ENCODE data around the gene TUBD1.
A peak's percentile ranks its signal among the peaks of the same experiment; 100 is the strongest.
"Not testable (repeated sequence)": the region's sequence is repeated elsewhere in the genome, so short reads cannot be mapped to it uniquely, and the experiment has no call there.

The TUBD1 gene, protein sequence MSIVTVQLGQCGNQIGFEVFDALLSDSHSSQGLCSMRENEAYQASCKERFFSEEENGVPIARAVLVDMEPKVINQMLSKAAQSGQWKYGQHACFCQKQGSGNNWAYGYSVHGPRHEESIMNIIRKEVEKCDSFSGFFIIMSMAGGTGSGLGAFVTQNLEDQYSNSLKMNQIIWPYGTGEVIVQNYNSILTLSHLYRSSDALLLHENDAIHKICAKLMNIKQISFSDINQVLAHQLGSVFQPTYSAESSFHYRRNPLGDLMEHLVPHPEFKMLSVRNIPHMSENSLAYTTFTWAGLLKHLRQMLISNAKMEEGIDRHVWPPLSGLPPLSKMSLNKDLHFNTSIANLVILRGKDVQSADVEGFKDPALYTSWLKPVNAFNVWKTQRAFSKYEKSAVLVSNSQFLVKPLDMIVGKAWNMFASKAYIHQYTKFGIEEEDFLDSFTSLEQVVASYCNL

DNA sequence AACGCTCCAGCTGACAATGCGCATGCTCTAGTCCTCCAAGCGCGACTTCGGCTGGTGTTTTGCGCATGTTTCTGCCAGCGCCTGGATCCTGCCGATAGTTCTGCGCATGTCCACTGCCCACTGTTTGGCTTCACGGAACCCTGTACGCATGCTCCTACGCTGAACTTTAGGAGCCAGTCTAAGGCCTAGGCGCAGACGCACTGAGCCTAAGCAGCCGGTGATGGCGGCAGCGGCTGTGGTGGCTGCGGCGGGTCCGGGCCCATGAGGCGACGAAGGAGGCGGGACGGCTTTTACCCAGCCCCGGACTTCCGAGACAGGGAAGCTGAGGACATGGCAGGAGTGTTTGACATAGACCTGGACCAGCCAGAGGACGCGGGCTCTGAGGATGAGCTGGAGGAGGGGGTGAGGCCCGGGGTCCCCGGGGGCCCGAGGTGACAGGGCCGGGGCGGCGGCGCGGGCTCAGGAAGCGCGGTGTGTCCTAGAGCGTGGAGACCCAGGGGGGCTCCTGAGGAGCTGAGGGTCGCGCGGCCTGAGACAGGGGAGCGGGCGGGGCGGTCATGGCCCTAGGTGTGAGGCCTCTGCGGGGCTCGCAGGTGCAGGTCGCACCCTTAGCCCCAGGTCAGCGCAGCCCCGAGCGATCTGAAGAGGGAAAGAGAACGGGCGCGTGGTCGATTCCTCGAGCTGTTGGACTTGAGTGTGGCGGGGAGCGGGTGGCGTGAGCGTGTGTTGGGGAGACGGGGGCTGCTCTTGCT lies at the start of gene TUBD1, which contains the start of gene RPS6KB1:
Gene TUBD1 (minus strand): TSS at position 20 of the 752 bp plus-strand sequence. CDS start 1,941 bp downstream, outside the sequence.
Gene RPS6KB1 (plus strand): TSS at position 198 of the 752 bp plus-strand sequence. CDS start 64 bp downstream, at position 262.
- no peak for DNase-seq

DNA sequence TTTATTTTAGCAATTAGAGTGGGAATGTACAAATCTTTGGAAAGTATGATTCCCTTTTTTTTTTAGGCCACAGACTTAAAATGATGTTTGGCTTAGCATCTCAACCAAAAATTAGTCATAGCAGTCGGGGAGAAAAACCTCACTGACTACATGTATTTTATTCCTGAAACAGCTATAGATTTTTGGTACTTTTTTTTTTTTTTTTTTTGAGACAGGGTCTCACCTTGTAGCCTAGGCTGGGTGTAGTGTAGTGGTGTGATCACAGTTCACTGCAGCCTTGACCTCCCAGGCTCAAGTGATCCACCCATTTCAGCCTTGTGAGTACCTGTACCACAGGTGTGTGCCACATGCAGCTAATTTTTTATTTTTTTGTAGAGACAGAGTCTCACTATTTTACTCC lies 48.4 kb upstream of the TUBD1 start:
- no peak for DNase-seq

DNA sequence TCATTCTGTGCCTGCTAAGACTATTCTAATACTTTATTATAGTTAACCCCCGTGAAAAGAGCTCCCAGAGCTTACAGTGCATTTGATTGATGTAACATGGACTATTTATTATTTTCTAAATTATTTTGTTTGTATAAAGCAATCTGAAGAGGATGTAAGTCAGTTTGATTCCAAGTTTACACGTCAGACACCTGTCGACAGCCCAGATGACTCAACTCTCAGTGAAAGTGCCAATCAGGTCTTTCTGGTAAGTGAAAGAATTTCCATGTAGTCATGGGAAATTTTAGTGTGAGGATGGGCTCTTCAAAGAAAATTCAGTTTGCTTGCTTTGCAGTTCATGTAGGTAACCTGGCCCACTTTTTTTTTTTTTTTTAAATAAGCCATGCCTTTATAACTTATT lies 48.0 kb upstream of the TUBD1 start:
- DNase-seq, result not testable (repeated sequence)

DNA sequence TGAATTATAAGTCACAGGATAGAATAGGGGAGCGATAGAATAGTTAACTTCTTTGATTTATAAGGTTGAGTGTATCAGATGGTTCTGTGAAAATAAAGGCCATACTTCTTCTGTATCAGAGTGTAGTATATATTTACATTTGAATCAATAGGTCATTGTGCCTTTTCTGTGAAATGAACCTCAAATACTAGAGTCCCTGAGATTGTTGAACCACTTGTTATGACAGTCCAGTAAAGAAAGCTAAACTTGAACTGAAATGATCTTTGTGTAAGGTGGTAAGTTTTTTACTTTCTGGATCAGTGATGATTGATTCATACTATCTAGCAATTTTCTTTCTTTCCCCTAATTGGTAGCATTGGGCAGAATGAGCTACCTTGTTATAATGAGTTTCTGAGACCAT lies 40.6 kb upstream of the TUBD1 start:
- not testable (repeated sequence) for DNase-seq

DNA sequence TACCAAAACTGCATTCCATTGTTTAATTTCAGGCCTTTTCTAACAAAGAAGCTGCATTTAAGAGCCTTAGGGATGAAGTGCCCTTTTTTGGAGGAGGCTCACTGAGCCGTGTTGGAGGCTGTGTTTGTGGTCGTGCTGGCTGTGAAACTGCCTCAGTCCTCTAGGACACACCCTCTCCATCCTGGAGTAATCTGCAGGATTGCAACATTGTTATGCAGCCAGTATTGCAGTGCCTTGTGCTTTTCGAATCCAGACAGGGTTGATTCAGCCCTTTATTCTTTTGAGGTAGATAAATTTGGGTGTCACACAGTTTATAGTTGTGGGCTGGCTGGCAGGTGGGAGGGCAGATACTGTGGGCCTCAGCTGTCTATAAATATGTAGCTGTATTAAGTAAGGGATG lies 38.0 kb upstream of the TUBD1 start:
- DNase-seq, result not testable (repeated sequence)

DNA sequence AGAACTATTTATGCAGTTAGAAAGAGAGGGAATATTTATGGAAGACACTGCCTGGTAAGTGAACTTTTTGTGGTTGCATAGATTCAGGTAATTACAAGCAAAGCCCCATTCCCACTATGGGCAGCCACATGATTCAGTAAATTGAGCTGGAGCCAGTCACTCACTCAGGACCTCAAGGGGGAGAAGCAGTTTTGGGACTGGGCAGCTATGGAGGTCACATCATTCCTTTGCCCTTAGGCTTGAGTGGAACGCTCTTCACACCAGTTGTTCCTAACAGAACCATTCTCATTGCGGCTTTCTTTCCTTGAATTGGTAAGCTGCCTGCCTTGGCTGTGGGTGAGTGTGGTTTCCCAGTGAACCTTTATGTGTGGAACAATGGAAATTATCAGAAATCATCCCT lies 37.4 kb upstream of the TUBD1 start:
- not testable (repeated sequence) for DNase-seq

DNA sequence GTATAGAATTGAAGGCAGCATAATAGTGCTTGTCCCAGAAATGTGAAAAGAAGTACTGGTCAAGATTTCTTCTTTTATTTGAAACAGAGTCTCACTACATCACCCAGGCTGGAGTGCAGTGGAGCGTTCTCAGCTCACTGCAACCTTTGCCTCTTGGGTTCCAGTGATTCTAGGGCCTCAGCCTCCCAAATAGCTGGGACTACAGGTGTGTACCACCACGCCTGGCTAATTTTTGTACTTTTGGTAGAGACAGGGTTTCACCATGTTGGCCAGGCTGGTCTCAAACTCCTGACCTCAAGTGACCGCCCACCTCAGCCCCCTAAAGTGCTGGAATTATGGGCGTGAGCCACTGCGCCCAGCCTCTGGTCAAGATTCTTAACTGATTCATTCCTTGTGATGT lies 27.9 kb upstream of the TUBD1 start:
- DNase-seq, result not testable (repeated sequence)

DNA sequence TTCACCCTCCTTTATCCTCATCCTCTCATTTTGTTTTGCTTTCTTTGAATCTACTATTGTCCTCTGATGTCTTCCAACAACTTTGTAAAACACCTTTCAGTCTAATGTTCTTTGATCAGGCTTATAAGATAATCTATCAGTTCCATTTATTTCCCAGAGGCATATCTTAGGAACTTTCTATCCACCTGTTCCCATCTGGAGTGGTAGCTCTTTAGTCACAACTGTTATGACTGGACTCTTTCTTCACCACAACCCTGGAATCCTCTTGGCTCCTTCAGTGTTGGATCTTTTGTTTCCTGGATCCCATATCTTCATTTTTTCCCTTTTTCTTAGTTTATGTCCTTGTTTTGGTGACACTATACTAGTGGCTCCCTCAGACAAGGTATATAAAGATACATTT lies 23.7 kb upstream of the TUBD1 start:
- DNase-seq, result no peak

DNA sequence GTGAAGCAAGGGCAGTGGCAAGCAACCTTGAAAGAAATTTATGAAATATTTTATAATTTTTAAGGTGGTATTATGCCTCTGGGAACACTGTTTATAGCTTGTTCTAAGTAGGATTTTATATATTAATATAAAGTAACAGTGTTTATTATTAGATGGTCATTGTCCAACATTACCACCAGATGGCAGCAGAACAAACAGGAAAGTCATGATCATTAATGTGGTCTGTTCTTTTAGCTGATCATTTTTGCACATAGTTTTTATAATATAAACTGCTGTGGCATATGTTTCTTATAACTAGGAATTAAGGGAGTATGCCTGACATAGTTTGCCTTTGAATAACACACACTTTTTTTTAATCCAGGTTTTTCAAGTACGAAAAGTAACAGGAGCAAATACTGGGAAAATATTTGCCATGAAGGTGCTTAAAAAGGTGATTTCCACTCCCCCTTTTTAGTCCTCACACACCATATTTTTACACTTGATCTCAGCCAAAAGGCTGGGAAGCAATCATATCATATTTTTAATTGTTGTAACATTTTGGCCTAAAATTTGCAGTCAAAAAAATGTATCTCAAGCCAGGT lies 21.6 kb upstream of the TUBD1 start:
- peak; percentile 28 for DNase-seq

DNA sequence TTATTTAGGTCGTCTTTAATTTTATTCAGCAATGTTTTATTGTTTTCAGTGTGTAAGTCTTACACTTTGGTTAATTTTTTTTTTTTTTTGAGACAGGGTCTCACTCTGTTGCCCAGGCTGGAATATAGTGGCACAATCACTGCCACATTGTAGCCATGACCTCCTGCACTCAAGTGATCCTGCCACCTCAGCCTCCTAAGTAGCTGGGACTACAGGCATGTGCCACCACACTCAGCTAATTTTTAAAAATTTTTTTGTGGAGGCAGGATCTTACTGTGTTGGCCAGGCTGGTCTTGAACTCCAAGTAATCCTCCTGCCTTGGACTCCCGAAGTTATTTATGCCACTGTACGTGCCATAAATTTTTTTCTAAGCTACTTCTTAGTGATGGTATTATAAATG lies 14.7 kb upstream of the TUBD1 start:
- no peak for DNase-seq

DNA sequence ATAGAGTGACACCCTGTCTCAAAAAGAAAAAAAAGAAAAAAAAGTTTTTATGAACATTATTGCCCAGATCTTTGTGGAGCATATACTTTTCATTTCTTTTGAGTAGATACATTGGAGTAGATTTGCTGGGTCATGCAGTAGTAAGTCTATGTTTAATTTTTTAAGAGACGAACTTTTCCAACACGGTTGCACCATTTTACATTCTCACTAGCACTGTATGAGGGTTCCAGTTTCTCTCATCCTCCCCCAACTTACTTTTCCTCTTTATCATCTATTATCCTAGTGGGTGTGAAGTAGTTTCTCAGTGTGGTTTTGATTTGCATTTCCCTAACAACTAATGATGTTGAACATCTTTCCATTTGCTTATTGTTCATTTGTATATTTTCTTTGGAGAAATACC lies 10.7 kb upstream of the TUBD1 start:
- DNase-seq, result no peak

DNA sequence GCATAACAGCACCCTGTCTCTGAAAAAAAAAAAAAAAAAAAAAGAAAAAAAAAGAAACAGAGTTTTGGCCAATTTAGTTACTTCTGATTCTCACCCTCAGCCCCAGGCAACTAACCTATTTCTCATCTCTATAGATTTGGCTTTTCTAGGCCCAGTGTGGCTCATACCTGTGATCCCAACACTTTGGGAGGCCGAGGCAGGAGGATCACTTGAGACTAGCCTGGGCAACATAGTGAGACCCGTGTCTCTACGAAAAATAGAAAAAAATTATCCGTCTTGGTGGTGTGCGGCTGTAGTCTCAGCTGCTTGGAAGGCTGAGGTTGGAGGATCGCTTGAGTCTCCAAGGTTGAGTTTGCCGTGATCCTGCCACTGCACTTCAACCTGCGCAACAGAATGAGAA lies 8.9 kb upstream of the TUBD1 start:
- DNase-seq, result no peak

DNA sequence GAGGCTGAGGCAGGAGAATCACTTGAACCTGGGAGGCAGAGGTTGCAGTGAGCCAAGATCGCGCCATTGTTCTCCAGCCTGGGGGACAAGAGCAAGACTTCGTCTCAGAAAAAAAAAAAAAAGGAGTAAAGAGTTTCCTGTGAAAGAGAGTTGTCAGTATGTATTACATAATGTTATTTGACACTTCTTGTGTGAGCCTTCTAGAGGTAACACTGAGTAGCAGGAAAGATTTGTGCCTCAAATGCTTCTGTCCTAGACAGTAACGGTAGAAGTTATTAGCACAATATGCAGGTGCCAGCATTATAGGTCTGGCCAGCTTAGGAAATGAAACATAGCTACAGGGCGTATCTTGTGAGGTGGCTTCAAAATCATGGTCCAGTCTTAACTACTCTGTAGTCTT lies 6.4 kb upstream of the TUBD1 start:
- no peak for DNase-seq

DNA sequence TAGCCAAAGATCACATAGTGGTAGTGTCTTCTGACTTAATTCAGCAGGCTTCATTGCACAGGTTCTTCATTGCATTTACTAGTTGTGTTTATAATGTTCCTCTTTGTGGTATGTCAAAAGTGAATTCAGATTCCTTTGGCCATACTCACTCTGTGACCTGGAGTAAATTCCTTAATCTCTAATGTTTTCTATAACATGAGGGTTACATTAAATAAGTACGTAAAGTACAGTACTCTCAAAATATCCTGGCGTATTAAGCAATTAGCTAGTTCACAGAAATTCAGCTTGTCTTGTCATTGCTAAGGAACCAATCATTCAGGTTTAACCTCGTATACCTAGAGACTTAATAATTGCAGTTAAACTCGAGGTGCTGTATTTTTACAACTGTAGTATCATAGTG lies 4.3 kb upstream of the TUBD1 start:
- no peak for DNase-seq

DNA sequence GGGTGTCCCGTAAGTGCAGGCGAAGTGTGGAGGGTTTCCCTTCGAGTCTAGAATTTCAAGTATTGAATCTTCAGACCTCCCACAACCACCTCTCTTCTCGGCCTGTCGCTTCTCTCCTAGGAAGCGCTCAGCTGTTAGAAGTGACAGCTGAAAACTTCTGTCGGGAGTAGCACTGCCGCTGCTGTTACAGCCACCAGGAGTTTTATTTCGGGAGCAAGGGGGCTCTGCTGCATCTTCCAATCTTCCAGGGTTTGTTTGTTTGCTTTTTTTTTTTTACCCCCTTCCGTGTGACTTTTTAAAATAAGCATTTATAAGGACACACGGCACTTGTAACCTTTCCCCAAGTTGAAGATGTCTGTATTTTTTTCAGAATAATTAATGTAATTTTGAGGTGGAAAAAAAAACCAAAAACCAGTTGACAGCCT lies 945 bp upstream of the TUBD1 start:
- no peak for DNase-seq

DNA sequence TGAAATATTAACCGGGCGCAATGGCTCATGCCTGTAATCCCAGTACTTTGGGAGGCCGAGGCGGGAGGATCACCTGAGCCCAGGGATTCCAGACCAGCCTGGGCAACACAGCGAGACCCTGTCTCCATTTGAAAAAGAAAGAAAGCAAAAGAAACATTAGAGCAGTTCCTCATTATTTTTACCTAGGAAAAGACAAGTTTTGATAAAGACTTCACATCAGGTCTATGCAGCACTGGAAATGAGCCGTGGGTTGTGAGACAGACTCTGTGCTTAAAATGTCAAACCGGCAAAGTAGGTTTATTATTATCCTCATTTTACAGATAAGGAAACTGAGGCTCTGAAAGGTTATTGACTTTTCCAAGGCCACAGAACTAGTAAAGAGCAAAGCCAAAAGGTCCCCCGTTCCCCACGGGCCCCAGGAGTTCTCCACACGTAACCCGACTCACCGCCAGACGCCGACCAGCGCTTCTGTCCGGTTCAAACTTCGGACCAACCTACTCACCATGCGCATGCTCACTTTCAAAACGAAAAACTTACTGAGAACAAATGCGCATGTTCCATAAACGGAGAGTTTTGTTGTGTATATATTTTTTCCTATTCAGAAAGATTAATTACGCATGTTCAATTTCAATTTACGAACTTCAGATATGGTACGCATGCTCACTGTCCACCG lies 356 bp downstream of the TUBD1 start:
- DNase-seq, result peak; percentile 98

DNA sequence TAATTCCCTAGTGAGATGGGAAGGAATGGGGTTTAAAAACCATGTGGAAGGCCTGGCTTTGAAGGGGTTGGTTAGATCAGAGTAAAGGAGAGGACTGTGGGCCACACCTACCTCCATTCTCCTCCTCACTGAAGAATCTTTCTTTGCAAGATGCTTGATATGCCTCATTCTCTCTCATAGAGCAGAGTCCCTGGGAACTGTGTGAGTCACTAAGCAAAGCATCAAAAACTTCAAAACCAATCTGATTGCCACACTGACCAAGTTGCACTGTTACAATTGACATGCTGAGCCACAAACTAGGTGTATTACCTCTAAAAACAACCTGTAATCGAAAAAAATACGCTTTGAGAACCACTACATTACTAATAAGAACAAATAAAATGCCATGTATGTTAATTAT lies 2.0 kb downstream of the TUBD1 start:
- DNase-seq, result peak; percentile 2

DNA sequence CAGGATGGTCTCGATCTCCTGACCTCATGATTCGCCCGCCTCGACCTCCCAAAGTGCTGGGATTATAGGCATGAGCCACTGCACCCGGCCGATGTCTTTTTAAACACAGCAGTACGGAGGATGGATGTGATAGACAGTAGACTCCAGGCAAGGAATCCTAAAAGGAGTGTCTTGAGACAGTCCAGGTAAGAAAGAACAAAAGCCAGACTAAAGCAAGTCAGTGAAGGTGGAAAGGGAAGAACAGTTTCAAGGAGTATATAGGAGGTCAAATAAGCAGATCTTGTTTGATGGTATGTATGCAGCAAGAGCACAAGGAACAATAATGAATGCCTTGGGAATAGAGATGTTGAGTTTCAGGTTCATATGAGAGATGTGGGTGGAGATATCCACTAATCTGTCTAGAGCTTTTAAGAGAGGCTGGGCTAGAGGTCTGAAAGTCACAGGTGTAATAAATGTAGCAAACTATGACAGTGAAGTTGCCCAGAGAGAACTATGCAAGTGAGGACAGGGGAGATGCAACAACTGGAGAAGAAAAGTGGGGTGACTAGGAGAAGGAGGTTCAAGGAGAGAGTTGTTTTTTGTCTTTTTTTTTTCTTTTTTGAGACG lies 4.5 kb downstream of the TUBD1 start:
- DNase-seq, result no peak

DNA sequence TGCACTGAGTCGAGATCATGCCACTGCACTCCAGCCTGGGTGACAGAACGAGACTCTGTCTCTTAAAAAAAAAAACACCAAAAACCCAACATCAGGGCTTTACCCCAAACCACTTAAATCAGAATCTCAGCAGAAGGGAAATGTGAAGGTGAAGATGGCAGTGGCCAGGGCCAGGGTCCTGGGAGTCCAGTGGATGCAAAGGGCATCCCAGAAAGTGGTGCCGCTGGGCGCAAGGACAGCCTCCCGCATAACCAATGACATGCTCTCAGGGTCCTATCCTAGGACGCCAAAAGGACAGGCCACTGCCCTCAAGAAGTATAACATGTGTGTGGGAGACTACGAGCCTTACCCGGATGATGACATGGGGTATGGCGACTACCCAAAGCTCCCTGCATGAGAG lies 7.9 kb downstream of the TUBD1 start:
- DNase-seq, result no peak

DNA sequence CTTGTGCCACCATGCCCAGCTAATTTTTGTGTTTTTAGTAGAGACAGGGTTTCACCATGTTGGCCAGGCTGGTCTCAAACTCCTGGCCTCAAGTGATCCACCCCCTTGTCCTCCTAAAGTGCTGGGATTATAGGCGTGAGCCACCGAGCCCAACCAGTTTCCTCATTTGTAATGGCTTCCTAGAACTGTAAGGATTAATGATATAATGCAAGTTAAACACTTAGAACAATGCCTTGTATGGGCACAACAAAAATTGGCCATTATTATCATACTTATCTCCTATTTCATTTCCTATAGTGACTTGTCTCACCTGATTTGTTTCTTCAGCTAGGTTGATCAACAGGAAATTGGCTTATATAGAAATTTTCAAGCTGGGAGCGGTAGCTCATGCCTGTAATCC lies 14.1 kb downstream of the TUBD1 start:
- no peak for DNase-seq

DNA sequence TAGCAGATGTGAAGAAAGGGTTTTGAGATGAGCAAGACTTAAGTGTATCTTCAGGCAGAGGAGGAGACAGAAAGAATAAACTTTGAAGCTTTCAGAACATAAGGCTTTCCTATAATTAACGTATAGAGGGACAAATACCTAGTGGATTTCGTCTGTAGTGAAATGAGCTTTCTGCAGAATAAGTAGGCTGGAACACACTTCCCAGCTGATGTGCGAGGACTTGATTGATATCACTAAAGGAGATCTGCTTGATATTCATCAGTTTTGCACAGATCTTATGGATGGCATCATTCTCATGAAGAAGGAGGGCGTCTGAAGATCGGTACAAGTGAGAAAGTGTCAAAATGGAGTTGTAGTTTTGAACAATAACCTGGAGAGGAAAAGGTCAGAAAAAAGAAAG lies 14.8 kb downstream of the TUBD1 start:
- no peak for DNase-seq

DNA sequence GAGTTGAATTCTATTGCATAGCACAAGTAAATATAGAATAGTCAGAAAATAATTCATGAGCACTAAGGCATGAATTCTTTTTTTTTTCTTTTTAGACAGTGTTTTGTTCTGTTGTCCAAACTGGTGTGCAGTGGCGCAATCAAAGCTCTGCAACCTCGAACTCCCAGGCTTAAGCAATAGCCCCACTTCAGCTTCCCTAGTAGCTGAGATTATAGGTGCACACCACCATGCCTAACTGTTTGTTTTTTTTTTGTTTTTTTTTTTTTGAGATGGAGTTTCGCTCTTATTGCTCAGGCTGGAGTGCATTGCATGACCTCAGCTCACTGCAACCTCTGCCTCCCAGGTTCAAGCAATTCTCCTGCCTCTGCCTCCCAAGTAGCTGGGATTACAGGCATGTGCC lies 16.6 kb downstream of the TUBD1 start:
- DNase-seq, result no peak

DNA sequence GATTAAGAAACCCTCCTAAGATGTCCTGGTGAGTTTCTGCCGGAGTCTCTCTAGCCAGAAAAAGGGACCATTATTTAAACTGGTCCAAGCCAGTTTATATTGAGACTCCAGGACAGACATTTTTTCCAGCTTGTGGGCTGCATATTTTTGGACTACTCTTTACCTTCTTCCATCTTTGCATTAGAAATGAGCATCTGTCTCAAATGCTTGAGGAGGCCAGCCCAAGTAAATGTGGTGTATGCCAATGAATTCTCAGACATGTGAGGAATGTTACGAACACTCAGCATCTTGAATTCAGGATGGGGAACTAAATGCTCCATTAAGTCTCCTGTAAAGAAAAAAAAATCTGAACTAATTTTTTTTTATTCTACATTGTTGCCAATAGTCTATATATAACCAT lies 18.4 kb downstream of the TUBD1 start:
- no peak for DNase-seq
